HCT116 (cell line): ENCODE results near the gene CAMKMT. TPM values are rescaled to one million over a fixed set of nuclear protein-coding genes. Genes with fewer than 3 reads are reported as not detected.

Source experiments
- ATAC-seq: fragments of 200-7000 bp; cut with Tn5 transposase; 2 replicates; pipeline ENCODE4 v1.9.1; 2020; ENCODE audit warnings: mild to moderate bottlenecking, moderate library complexity
- BruUV-seq: library from RNA; stranded (reverse); fragments of 400-500 nt; replicated peaks from 2 replicates; lab custom pipeline; 2021; lab: Mats Ljungman, UMichigan
- CTCF ChIA-PET: fragments of 300-600 bp; sonication (Branson Sonifier 250); formaldehyde crosslinking; loops from one replicate; lab custom pipeline; 2021; ENCODE audit warnings: antibody characterized with exemption; lab: Charles Lee
- POLR2A ChIA-PET: fragments of 300-600, 350-600 bp; sonication (Branson Sonifier 250); formaldehyde crosslinking; loops from one replicate; lab custom pipeline; 2021; ENCODE audit warnings: antibody characterized with exemption; lab: Charles Lee
- RAD21 ChIA-PET, 2 experiments: fragments of 300-600 bp; sonication (Branson Sonifier 250); formaldehyde crosslinking; loops; one replicate each; lab custom pipeline; 2023; ENCODE audit warnings: low total read pairs in 2 of 2; ENCODE audit not compliant: uncharacterized antibody in 2 of 2, unreplicated experiment in 2 of 2, low non-redundant PET in 1 of 2; lab: Charles Lee
- DNase-seq: peaks from one replicate; pipeline ENCODE4 v3.0.0-alpha.2; 2010; ENCODE audit warnings: low read depth, low spot score
- H2AFZ ChIP-seq: fragments of 200-600 bp; shearing (Covaris generic), sonication (generic); 2 replicates; pipeline ENCODE4 v1.6.1; 2017; ENCODE audit warnings: low read depth, mixed run types, mixed read lengths, antibody characterized with exemption, low read length; ENCODE audit not compliant: poor library complexity, severe bottlenecking
- H3K27ac ChIP-seq: 2 replicates; pipeline ENCODE4 v1.5.1; 2012; ENCODE audit warnings: low read depth, low read length
- H3K27me3 ChIP-seq: fragments of 200-600 bp; sonication (generic); 2 replicates; pipeline ENCODE4 v1.6.1; 2016; ENCODE audit warnings: mixed run types, low read length, mixed read lengths; ENCODE audit not compliant: insufficient read depth
- H3K36me3 ChIP-seq, 2 experiments: fragments of 200-500 bp in 1 of 2; fragments of 200-600 bp in 1 of 2; sonication (Bioruptor generic) in 1 of 2; sonication (generic) in 1 of 2; 2 replicates each; pipeline versions ENCODE4 v1.5.1 to v1.6.1; 2014 to 2016; ENCODE audit warnings: low read length in 2 of 2, inconsistent platforms in 1 of 2, mixed read lengths in 1 of 2, mixed run types in 1 of 2; ENCODE audit not compliant: insufficient read depth in 2 of 2, control insufficient read depth in 1 of 2
- H3K4me1 ChIP-seq, 2 experiments: fragments of 200-600 bp in 1 of 2; sonication (generic) in 1 of 2; 2 replicates each; pipeline versions ENCODE4 v1.5.1 to v1.6.1; 2012 to 2017; ENCODE audit warnings: low read length in 2 of 2, inconsistent platforms in 1 of 2, mild to moderate bottlenecking in 1 of 2, mixed read lengths in 1 of 2, mixed run types in 1 of 2, moderate library complexity in 1 of 2; ENCODE audit not compliant: insufficient read depth in 2 of 2, control insufficient read depth in 1 of 2
- H3K4me2 ChIP-seq: fragments of 200-600 bp; sonication (generic); 2 replicates; pipeline ENCODE4 v1.6.1; 2017; ENCODE audit warnings: mixed run types, low read length, mixed read lengths
- H3K4me3 ChIP-seq, 2 experiments: fragments of 200-600 bp in 1 of 2; sonication (generic) in 1 of 2; replicated peaks in 1 of 2; 2 replicates each; pipeline ENCODE4 v1.5.1; 2011 to 2016; ENCODE audit warnings: low read length in 2 of 2, control low read depth in 1 of 2, low read depth in 1 of 2, mild to moderate bottlenecking in 1 of 2, mixed read lengths in 1 of 2, mixed run types in 1 of 2
- H3K79me2 ChIP-seq: fragments of 200-600 bp; sonication (generic); 2 replicates; pipeline ENCODE4 v1.6.1; 2017; ENCODE audit warnings: mild to moderate bottlenecking, mixed run types, low read length, moderate library complexity, mixed read lengths; ENCODE audit not compliant: insufficient read depth
- H3K9ac ChIP-seq: fragments of 200-600 bp; sonication (generic); 2 replicates; pipeline ENCODE4 v1.6.1; 2016; ENCODE audit warnings: low read length, mixed read lengths
- H3K9me2 ChIP-seq: fragments of 200-600 bp; sonication (generic), shearing (Covaris generic); 2 replicates; pipeline ENCODE4 v1.6.1; 2017; ENCODE audit warnings: mixed run types, mild to moderate bottlenecking, moderate library complexity; ENCODE audit not compliant: insufficient read depth
- H3K9me3 ChIP-seq, 2 experiments: fragments of 200-500 bp in 1 of 2; fragments of 200-600 bp in 1 of 2; sonication (Bioruptor generic) in 1 of 2; sonication (generic) in 1 of 2; 2 replicates each; pipeline ENCODE4 v1.6.1; 2014 to 2017; ENCODE audit warnings: low read length in 2 of 2, mixed read lengths in 2 of 2, inconsistent platforms in 1 of 2, low read depth in 1 of 2, mild to moderate bottlenecking in 1 of 2, mixed run types in 1 of 2, moderate library complexity in 1 of 2; ENCODE audit not compliant: control insufficient read depth in 1 of 2, insufficient read depth in 1 of 2
- H4K20me1 ChIP-seq: fragments of 200-600 bp; sonication (generic), shearing (Covaris generic); 2 replicates; pipeline ENCODE4 v1.6.1; 2017; ENCODE audit warnings: mixed run types, mild to moderate bottlenecking, moderate library complexity; ENCODE audit not compliant: insufficient read depth
- ATF3 ChIP-seq: IDR thresholded peaks from 2 replicates; pipeline ENCODE4 v1.6.1; 2012
- CBX3 ChIP-seq: IDR thresholded peaks from 2 replicates; pipeline ENCODE4 v1.6.1; 2012; ENCODE audit warnings: low read depth
- EZH2 ChIP-seq: fragments of 200-600 bp; sonication (generic); IDR thresholded peaks from 2 replicates; pipeline ENCODE4 v1.6.1; 2017; ENCODE audit warnings: antibody characterized with exemption, mixed run types
- EZH2phosphoT487 ChIP-seq: fragments of 200-600 bp; IDR thresholded peaks from 2 replicates; pipeline ENCODE4 v1.6.1; 2018; ENCODE audit warnings: antibody characterized with exemption, borderline replicate concordance
- POLR2AphosphoS5 ChIP-seq: IDR thresholded peaks from 2 replicates; pipeline ENCODE4 v1.6.1; 2011; ENCODE audit warnings: mild to moderate bottlenecking, low read depth, low read length, moderate library complexity
- RAD21 ChIP-seq: IDR thresholded peaks from 2 replicates; pipeline ENCODE4 v1.6.1; 2012; ENCODE audit warnings: low read depth, mild to moderate bottlenecking
- REST ChIP-seq: IDR thresholded peaks from 2 replicates; pipeline ENCODE4 v1.6.1; 2012; ENCODE audit warnings: low read depth
- SRF ChIP-seq: IDR thresholded peaks from 2 replicates; pipeline ENCODE4 v1.6.1; 2012; ENCODE audit warnings: low read depth
- TCF7L2 ChIP-seq: IDR thresholded peaks from 2 replicates; pipeline ENCODE4 v1.7.0; 2011; ENCODE audit warnings: borderline replicate concordance, inconsistent platforms; ENCODE audit not compliant: insufficient read depth, insufficient read length; ENCODE audit errors: extremely low read depth
- ZBTB33 ChIP-seq: IDR thresholded peaks from 2 replicates; pipeline ENCODE4 v1.6.1; 2011; ENCODE audit warnings: mild to moderate bottlenecking, low read length, moderate library complexity; ENCODE audit not compliant: insufficient replicate concordance; ENCODE audit errors: extremely low read depth
- ZFX ChIP-seq: fragments of 450-650 bp; IDR thresholded peaks from 2 replicates; pipeline ENCODE4 v1.6.1; 2017
- ZNF274 ChIP-seq: fragments of 200-500 bp; sonication (Bioruptor generic); IDR thresholded peaks from 2 replicates; pipeline ENCODE4 v1.6.1; 2014; ENCODE audit warnings: mild to moderate bottlenecking, low read depth, low read length, inconsistent platforms
- intact Hi-C: fragments of 100-400 bp; cut with micrococcal nuclease; formaldehyde crosslinking; loops from 2 replicates; pipeline ENCODE4 v1.10.0; 2022
- total RNA-seq: library from RNA; stranded (reverse); gene quantifications from one replicate; pipeline ENCODE4 v1.2.1, GENCODE V29; 2021; ENCODE audit not compliant: unreplicated experiment
- TF ChIP-seq, protein P1 (sequence below): IDR thresholded peaks from 2 replicates; pipeline ENCODE4 v1.6.1; 2012

Gene CAMKMT
- total RNA-seq, 1 experiment from 2014 or later = 10.6 TPM

GRCh38 chr2:44494006-44494405 lies 132.3 kb downstream of the CAMKMT start:
- RAD21 ChIA-PET = no interaction called here
- H2AFZ ChIP-seq = no peak overlapping the region
- ATAC-seq = no peak
- TF ChIP-seq, protein P1, sequence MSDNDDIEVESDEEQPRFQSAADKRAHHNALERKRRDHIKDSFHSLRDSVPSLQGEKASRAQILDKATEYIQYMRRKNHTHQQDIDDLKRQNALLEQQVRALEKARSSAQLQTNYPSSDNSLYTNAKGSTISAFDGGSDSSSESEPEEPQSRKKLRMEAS = no peak
- no peak for TF ChIP-seq ZNF274
- TF ChIP-seq POLR2AphosphoS5 = no peak
- no peak for TF ChIP-seq EZH2
- no peak for TF ChIP-seq ATF3
- TF ChIP-seq ZBTB33 = no peak
- no peak for TF ChIP-seq TCF7L2
- no peak for TF ChIP-seq ZFX
- TF ChIP-seq RAD21 = no peak
- TF ChIP-seq CBX3 = no peak
- no peak for TF ChIP-seq EZH2phosphoT487
- no peak for TF ChIP-seq REST
- no peak for TF ChIP-seq SRF
- TF ChIP-seq, all 23 proteins: peak for 0
- intact Hi-C loops = no loop called here
- Histone ChIP-seq H3K4me2 (no peak overlapping the region), H3K9ac (no peak overlapping the region), H3K27me3 (no peaks in the 10 kb centered on the region), H3K79me2 (no peaks in the 10 kb centered on the region), H3K27ac (no peak overlapping the region), H4K20me1 (no peaks in the 10 kb centered on the region), H3K36me3 (no peaks in the 10 kb centered on the region), H3K9me2 (no peaks in the 10 kb centered on the region), H3K9me3 (no peaks in the 10 kb centered on the region), H3K4me3 (no peak overlapping the region), H3K4me1 (no peaks in the 10 kb centered on the region)
- ChIA-PET POLR2A (no interaction called here), CTCF (interaction anchor here (1.6 kb wide), 1 partner anchor 15 kb away, joined by 5 read pairs; no protein-coding TSS in a partner anchor)
- no TSS peak for BruUV-seq
- DNase-seq = no peak
